ENCODE measurements around the gene DYDC2.
"Not testable (repeated sequence)": the region's sequence is repeated elsewhere in the genome, so short reads cannot be mapped to it uniquely, and the experiment has no call there.

The DYDC2 gene

GRCh38 chr10:80414142-80414895 lies 57.7 kb downstream of the DYDC2 start:
- no peak for DNase-seq

GRCh38 chr10:80415734-80416478 lies 59.3 kb downstream of the DYDC2 start:
- DNase-seq, result no peak

- no peak for DNase-seq
Measured at GRCh38 chr10:80416479-80417098, 60.0 kb downstream of the DYDC2 start.

- not testable (repeated sequence) for DNase-seq
Measured at GRCh38 chr10:80417256-80417655, 60.7 kb downstream of the DYDC2 start.

Data from T1000 (cell line).